K562 (cell line): Measurements from ENCODE around the gene LRRC61. TPM values are rescaled to one million over a fixed set of nuclear protein-coding genes. Genes with fewer than 3 reads are reported as not detected.

Experiments used
- CEBPB ChIP-seq: fragments of 450-650 bp; IDR thresholded peaks from 2 replicates; pipeline ENCODE4 v1.6.1; 2016; ENCODE audit warnings: missing genetic modification characterization, missing compliant biosample characterization
- EP300 ChIP-seq: IDR thresholded peaks from 2 replicates; pipeline ENCODE4 v1.6.1; 2012; ENCODE audit warnings: low read length, improper control_type of control experiment
- ESRRA ChIP-seq: fragments of 450-650 bp; IDR thresholded peaks from 2 replicates; pipeline ENCODE4 v1.6.1; 2014; ENCODE audit warnings: low read depth, mild to moderate bottlenecking, moderate library complexity, borderline replicate concordance
- FOXJ2 ChIP-seq: fragments of 200-800 bp; sonication (Bioruptor generic); IDR thresholded peaks from 2 replicates; pipeline ENCODE4 v1.6.1; 2016; ENCODE audit warnings: missing genetic modification characterization, missing compliant biosample characterization
- GABPB1 ChIP-seq: sonication (generic); formaldehyde crosslinking; IDR thresholded peaks from 2 replicates; pipeline ENCODE4 v1.8.0; 2022; ENCODE audit warnings: mild to moderate bottlenecking, missing genetic modification reagents
- GTF2E2 ChIP-seq: fragments of 200-800 bp; sonication (Bioruptor generic); IDR thresholded peaks from 2 replicates; pipeline ENCODE4 v1.6.1; 2016; ENCODE audit warnings: missing genetic modification characterization, missing compliant biosample characterization
- HCFC1 ChIP-seq: IDR thresholded peaks from 2 replicates; pipeline ENCODE4 v1.6.1; 2012; ENCODE audit warnings: low read depth, low read length, improper control_type of control experiment
- HIVEP1 ChIP-seq: fragments of 250-450 bp; sonication (Bioruptor Pico); IDR thresholded peaks from 2 replicates; pipeline ENCODE4 v1.4.0; 2020; ENCODE audit warnings: mild to moderate bottlenecking
- NFATC3 ChIP-seq: fragments of 450-650 bp; IDR thresholded peaks from 2 replicates; pipeline ENCODE4 v1.6.1; 2017; ENCODE audit warnings: mild to moderate bottlenecking
- RAD21 ChIP-seq, 2 experiments: fragments of 250-450 bp in 1 of 2; fragments of 450-650 bp in 1 of 2; sonication (Bioruptor Pico) in 1 of 2; formaldehyde crosslinking in 1 of 2; IDR thresholded peaks in 1 of 2; conservative IDR thresholded peaks in 1 of 2; 2 replicates each; pipeline versions ENCODE4 v1.4.0 to v1.8.0; 2020 to 2022; ENCODE audit warnings: mild to moderate bottlenecking in 2 of 2, moderate library complexity in 1 of 2
- RBFOX2 ChIP-seq: fragments of 200-400 bp; formaldehyde crosslinking; IDR thresholded peaks from 2 replicates; pipeline ENCODE4 v1.6.1; 2017; ENCODE audit warnings: low read depth, mild to moderate bottlenecking, low read length, moderate library complexity
- RUNX1 ChIP-seq: sonication (generic); IDR thresholded peaks from 2 replicates; pipeline ENCODE4 v1.6.1; 2016; ENCODE audit warnings: antibody characterized with exemption, low read depth
- THRA ChIP-seq: fragments of 450-650 bp; IDR thresholded peaks from 2 replicates; pipeline ENCODE4 v1.6.1; 2017; ENCODE audit warnings: mild to moderate bottlenecking, moderate library complexity
- WHSC1 ChIP-seq: IDR thresholded peaks from one replicate; pipeline ENCODE4 v1.6.1; 2012; ENCODE audit warnings: low read length, control low read depth, inconsistent platforms
- XRCC3 ChIP-seq: fragments of 450-650 bp; IDR thresholded peaks from 2 replicates; pipeline ENCODE4 v1.6.1; 2017; ENCODE audit warnings: mild to moderate bottlenecking, moderate library complexity
- ZFP36 ChIP-seq: fragments of 150-350 bp; IDR thresholded peaks from 2 replicates; pipeline ENCODE4 v1.6.1; 2018; ENCODE audit warnings: low read length, low read depth; ENCODE audit not compliant: partially characterized antibody
- ZNF431 ChIP-seq: sonication (generic); formaldehyde crosslinking; IDR thresholded peaks from 2 replicates; pipeline ENCODE4 v1.8.0; 2022; ENCODE audit warnings: mild to moderate bottlenecking, missing genetic modification reagents
- ZNF717 ChIP-seq: fragments of 250-450 bp; sonication (Bioruptor Pico); IDR thresholded peaks from 2 replicates; pipeline ENCODE4 v1.5.0; 2021
- polyA plus RNA-seq, 8 experiments: library from polyadenylated mRNA; depleted of rRNA in 4 of 8; stranded (reverse) in 5 of 8; unstranded in 3 of 8; fragments of >200 nt; fragmentation: Nextera tagmentation in 2 of 8; fragmentation: Illumina TruSeq in 1 of 8; extraction: Ambion mirVana in 2 of 8; extraction: Trizol in 1 of 8; gene quantifications; 2 replicates each; pipeline versions ENCODE4 v1.2.1 to v1.2.3, GENCODE V29; 2011 to 2014; ENCODE audit warnings: inconsistent platforms in 1 of 8, missing spikeins in 1 of 8
- total RNA-seq, 7 experiments: library from RNA; depleted of rRNA in 6 of 7; stranded (reverse); fragments of >200 nt in 6 of 7; fragmentation: Illumina TruSeq in 2 of 7; extraction: Trizol in 2 of 7; gene quantifications; 2 replicates each; pipeline versions ENCODE4 v1.2.1 to v1.2.3, GENCODE V29; 2011 to 2021; ENCODE audit warnings: low replicate concordance in 1 of 7
- TF ChIP-seq, protein P1 (sequence below), 3 experiments: fragments of 200-800 bp in 1 of 3; fragments of 250-450 bp in 1 of 3; fragments of 450-650 bp in 1 of 3; sonication (Bioruptor Pico) in 1 of 3; sonication (Bioruptor generic) in 1 of 3; formaldehyde crosslinking in 1 of 3; IDR thresholded peaks; 2 replicates each; pipeline versions ENCODE4 v1.6.1 to v1.8.0; 2016 to 2022; ENCODE audit warnings: mild to moderate bottlenecking in 2 of 3, missing genetic modification characterization in 2 of 3, missing compliant biosample characterization in 1 of 3, moderate library complexity in 1 of 3
- TF ChIP-seq, protein P2 (sequence below): sonication (generic); formaldehyde crosslinking; IDR thresholded peaks from 2 replicates; pipeline ENCODE4 v1.8.1; 2023; ENCODE audit warnings: mild to moderate bottlenecking, missing genetic modification reagents
- TF ChIP-seq, protein P3 (sequence below): fragments of 250-450 bp; sonication (Bioruptor Pico); IDR thresholded peaks from 2 replicates; pipeline ENCODE4 v1.8.0; 2021; ENCODE audit warnings: mild to moderate bottlenecking, moderate library complexity

The LRRC61 gene
- total and polyA plus RNA-seq, 9 of the 15 experiments (the other 6 are each of a cell fraction or from before 2014, with no cell fraction given), result 1.3 to 55.2 (median 35.2) TPM

DNA sequence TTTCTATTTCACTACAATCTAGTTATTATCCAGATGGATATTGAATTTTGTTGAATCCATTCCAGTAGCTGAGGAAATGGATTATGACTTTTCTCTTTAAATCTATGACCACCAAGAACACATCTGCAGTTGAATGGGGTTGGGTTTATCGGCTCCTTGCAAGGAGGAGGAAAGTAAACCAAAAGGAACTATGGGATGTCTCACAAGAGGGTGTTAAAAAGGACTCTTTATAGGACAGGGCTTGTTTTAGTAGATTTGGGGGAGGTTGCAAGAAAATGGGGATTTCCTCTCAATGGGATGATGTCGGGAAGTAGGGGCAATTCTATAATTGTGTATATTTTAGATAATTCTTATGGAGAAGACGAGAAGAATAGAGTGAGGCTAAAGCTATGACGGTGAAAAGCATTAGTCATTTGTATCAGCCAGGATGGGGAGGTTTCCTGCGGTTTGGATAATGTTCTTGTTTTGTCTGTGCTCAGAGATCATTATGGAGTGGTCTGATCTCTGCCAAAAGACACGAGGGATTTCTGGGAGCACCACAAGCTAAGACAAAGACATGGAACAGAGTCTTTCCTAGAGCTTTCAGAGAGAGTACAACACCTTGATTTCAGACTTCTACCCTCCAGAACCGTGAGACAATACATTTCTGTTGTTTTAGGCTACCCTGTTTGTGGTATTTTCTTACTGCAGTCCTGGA is 5.3 kb upstream of the LRRC61 start (continued):
- TF ChIP-seq, protein P1, sequence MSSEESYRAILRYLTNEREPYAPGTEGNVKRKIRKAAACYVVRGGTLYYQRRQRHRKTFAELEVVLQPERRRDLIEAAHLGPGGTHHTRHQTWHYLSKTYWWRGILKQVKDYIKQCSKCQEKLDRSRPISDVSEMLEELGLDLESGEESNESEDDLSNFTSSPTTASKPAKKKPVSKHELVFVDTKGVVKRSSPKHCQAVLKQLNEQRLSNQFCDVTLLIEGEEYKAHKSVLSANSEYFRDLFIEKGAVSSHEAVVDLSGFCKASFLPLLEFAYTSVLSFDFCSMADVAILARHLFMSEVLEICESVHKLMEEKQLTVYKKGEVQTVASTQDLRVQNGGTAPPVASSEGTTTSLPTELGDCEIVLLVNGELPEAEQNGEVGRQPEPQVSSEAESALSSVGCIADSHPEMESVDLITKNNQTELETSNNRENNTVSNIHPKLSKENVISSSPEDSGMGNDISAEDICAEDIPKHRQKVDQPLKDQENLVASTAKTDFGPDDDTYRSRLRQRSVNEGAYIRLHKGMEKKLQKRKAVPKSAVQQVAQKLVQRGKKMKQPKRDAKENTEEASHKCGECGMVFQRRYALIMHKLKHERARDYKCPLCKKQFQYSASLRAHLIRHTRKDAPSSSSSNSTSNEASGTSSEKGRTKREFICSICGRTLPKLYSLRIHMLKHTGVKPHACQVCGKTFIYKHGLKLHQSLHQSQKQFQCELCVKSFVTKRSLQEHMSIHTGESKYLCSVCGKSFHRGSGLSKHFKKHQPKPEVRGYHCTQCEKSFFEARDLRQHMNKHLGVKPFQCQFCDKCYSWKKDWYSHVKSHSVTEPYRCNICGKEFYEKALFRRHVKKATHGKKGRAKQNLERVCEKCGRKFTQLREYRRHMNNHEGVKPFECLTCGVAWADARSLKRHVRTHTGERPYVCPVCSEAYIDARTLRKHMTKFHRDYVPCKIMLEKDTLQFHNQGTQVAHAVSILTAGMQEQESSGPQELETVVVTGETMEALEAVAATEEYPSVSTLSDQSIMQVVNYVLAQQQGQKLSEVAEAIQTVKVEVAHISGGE (CRISPR knock-in tag; IDR thresholded peaks at IDR 0.05), result no peak
- TF ChIP-seq GABPB1 (CRISPR knock-in tag) (no peak), NFATC3 (no peak), WHSC1 (no peak), HCFC1 (no peak), RAD21 (CRISPR knock-in tag; conservative IDR thresholded peaks at IDR 0.05 in 1 of 2, IDR thresholded peaks at IDR 0.05 in 1 of 2) (peak; percentile 11; a peak in 2 of 4 replicates), XRCC3 (no peak), FOXJ2 (tag) (no peak), GTF2E2 (peak; percentile 55; the same call in 1 of the 2 replicates), THRA (no peak), RBFOX2 (no peak), EP300 (peak; percentile 77), ZNF431 (no peak), ZNF717 (no peak), ESRRA (peak; percentile 82; the same call in 1 of the 2 replicates), CEBPB (no peak), HIVEP1 (no peak), RUNX1 (0 out of 2 replicates have a peak, but pooled peaks have one; percentile 49), ZFP36 (no peak)
- TF ChIP-seq, protein P2, sequence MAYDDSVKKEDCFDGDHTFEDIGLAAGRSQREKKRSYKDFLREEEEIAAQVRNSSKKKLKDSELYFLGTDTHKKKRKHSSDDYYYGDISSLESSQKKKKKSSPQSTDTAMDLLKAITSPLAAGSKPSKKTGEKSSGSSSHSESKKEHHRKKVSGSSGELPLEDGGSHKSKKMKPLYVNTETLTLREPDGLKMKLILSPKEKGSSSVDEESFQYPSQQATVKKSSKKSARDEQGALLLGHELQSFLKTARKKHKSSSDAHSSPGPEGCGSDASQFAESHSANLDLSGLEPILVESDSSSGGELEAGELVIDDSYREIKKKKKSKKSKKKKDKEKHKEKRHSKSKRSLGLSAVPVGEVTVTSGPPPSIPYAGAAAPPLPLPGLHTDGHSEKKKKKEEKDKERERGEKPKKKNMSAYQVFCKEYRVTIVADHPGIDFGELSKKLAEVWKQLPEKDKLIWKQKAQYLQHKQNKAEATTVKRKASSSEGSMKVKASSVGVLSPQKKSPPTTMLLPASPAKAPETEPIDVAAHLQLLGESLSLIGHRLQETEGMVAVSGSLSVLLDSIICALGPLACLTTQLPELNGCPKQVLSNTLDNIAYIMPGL (CRISPR knock-in tag), result no peak
- TF ChIP-seq, protein P3, sequence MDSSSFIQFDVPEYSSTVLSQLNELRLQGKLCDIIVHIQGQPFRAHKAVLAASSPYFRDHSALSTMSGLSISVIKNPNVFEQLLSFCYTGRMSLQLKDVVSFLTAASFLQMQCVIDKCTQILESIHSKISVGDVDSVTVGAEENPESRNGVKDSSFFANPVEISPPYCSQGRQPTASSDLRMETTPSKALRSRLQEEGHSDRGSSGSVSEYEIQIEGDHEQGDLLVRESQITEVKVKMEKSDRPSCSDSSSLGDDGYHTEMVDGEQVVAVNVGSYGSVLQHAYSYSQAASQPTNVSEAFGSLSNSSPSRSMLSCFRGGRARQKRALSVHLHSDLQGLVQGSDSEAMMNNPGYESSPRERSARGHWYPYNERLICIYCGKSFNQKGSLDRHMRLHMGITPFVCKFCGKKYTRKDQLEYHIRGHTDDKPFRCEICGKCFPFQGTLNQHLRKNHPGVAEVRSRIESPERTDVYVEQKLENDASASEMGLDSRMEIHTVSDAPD, result no peak
